BLaER1 treated with 17β-estradiol and CSF1 and Interleukin-3, amounts not matched to agents 10 nM and 100 nM (cell line): ENCODE data around the gene SLC24A3.

Experiments
- H3K27ac ChIP-seq, 11 experiments: shearing (Covaris generic); formaldehyde crosslinking; 2 replicates each; pipeline ENCODE4 v1.8.1; 2022
- H3K27me3 ChIP-seq, 11 experiments: shearing (Covaris generic); formaldehyde crosslinking; 2 replicates each; pipeline ENCODE4 v1.8.1; 2022
- H3K36me3 ChIP-seq, 11 experiments: shearing (Covaris generic); formaldehyde crosslinking; 2 replicates each; pipeline ENCODE4 v1.8.1; 2022
- H3K4me1 ChIP-seq, 10 experiments: shearing (Covaris generic); formaldehyde crosslinking; 2 replicates each; pipeline ENCODE4 v1.8.1; 2022
- H3K4me2 ChIP-seq, 11 experiments: shearing (Covaris generic); formaldehyde crosslinking; 2 replicates each; pipeline ENCODE4 v1.8.1; 2022
- H3K4me3 ChIP-seq, 10 experiments: shearing (Covaris generic); formaldehyde crosslinking; 2 replicates each; pipeline ENCODE4 v1.8.1; 2022
- H3K9ac ChIP-seq, 11 experiments: shearing (Covaris generic); formaldehyde crosslinking; 2 replicates each; pipeline ENCODE4 v1.8.1; 2022
- H3K9me3 ChIP-seq, 11 experiments: shearing (Covaris generic); formaldehyde crosslinking; replicated peaks in 1 of 11; 2 replicates each; pipeline ENCODE4 v1.8.1; 2022
- H4K20me1 ChIP-seq, 11 experiments: shearing (Covaris generic); formaldehyde crosslinking; 2 replicates each; pipeline ENCODE4 v1.8.1; 2022
- Cebpa-rat ChIP-seq, 11 experiments: shearing (Covaris generic); IDR thresholded peaks; 2 replicates each; pipeline ENCODE4 v1.8.1; 2022

The SLC24A3 gene

DNA sequence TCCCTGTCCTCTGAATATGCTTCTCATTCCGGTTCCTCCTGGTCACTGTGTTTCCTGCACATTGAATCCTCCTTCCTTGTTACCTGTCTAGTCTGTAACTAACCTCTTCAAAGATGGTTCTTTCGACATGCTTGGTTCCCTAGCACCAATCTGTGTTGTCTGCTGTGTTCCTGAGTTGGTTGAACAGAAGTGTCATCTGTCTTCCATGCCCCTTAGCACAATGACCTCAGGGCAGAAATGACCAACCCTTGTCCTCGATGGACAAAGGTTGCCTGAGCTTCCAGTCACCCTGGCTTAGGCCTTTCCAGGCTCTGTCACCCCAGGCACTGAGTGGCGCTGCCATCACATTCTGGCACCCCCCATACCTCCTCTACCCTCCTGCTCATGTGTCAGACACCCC is 278.8 kb downstream of the SLC24A3 start:
- H3K9me3 ChIP-seq, result no peaks in the 10 kb centered on the region
- no peaks in the 10 kb centered on the region for H3K27me3 ChIP-seq

DNA sequence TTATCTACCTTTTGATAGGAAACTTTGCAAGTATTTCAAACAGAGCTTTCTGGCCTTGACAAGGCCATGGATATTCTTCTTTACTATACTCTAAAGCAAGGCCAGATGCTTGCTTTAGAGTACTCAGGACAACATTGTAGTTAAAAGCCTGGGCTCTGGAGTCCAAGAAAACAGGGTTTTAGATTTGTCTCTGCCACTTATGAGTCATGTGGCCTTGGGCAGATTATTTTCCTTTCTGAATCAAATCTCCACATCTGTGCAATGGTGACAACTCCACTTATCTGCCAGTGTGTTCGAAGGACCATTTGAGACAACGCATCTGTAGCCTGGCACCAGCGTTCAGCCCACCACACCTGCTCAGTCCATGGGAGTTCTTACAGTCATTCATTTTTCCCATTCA is 279.7 kb downstream of the SLC24A3 start:
- H3K4me3 ChIP-seq, result no peak overlapping the region
- peaks cover 0 to 20% (median 8%) of the 10 kb centered on the region in 10 experiments; a peak in 10 of 20 replicates for H3K4me1 ChIP-seq
- H4K20me1 ChIP-seq, result no peaks in the 10 kb centered on the region
- H3K9ac ChIP-seq, result no peak overlapping the region
- H3K4me2 ChIP-seq, result no peak overlapping the region
- no peak overlapping the region for H3K27ac ChIP-seq
- no peaks in the 10 kb centered on the region for H3K27me3 ChIP-seq
- no peaks in the 10 kb centered on the region for H3K9me3 ChIP-seq
- no peaks in the 10 kb centered on the region for H3K36me3 ChIP-seq
- TF ChIP-seq Cebpa-rat (IDR thresholded peaks at IDR 0.05), result no peak

More for the DNA sequence above, 278.8 kb downstream of the SLC24A3 start:
- H3K27ac ChIP-seq, result no peak overlapping the region
- H3K9ac ChIP-seq, result no peak overlapping the region
- H3K4me1 ChIP-seq, result peaks cover 0 to 12% (median 5%) of the 10 kb centered on the region in 10 experiments; a peak in 10 of 20 replicates
- no peaks in the 10 kb centered on the region for H4K20me1 ChIP-seq
- H3K4me2 ChIP-seq, result no peak overlapping the region
- no peak overlapping the region for H3K4me3 ChIP-seq
- no peak for TF ChIP-seq Cebpa-rat (IDR thresholded peaks at IDR 0.05)
- no peaks in the 10 kb centered on the region for H3K36me3 ChIP-seq

DNA sequence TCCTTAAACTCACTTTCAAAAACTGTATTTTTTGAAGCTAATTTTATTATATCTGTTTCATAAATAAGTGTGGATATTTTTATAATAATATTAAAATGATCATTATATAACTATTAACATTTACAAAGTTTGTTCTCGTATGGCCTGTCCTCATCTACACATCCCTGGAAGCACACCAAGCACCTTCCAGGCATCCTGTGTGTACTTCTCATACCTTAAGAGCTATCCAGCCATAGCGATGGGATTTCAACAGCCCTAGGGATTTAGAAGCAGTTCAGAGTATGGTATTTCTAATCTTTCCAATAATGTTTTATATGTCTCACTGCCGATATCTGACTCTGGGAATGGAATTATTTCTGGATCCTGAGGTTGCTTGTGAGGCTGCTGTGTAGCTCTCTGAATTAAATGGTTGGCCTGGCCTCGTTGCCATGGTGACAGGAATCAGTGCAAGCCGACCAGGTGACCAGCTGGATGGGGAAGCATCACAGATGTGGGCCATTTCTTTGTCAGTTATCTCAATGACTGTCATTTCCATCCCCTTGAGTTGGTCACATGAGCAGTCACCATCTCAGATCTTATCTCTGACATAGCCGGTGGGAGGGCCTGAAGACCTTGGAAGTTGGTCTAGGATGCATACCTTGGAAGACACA is 280.4 kb downstream of the SLC24A3 start:
- no peaks in the 10 kb centered on the region for H3K9me3 ChIP-seq
- no peak for TF ChIP-seq Cebpa-rat (IDR thresholded peaks at IDR 0.05)

DNA sequence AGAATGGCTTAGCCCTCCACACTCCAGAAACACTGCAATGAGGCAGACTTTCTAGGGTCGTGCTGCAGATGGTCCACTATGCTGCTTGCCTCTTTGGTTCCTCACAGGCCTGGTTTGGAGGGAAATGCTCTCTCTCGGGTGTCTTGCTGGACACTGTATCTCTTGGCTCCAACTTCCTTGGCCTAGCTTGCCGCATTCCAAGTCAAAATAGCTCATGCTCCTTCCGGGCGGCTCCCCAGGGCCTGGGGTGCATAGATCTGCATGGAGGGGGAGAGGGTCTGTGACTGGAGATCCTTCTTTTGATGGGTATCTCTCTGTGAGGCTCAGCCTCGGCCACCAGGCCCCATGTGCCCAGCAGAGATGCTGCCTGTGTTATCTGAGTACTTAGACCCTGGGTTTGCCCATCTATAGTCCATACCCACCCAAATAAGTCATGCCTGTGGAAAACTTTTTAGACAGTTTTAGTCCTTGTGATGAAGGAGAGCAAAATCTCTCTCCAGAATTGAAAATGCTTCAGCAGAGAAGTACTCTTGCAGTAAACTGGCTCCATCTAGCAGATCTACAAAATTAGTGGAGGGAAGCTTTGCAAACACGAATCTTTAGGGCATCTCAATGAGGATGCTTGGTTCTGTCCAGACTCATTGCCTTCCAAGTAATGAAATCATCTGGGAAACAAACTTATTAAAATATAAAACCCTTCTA is 281.5 kb downstream of the SLC24A3 start:
- Histone ChIP-seq H3K36me3 (no peaks in the 10 kb centered on the region), H3K4me3 (no peak overlapping the region), H3K4me2 (no peak overlapping the region), H3K27me3 (no peaks in the 10 kb centered on the region), H3K9me3 (no peaks in the 10 kb centered on the region), H3K4me1 (peaks cover 8 to 38% (median 23%) of the 10 kb centered on the region in 10 experiments), H3K9ac (no peak overlapping the region), H3K27ac (no peak overlapping the region), H4K20me1 (no peaks in the 10 kb centered on the region)
- no peak for TF ChIP-seq Cebpa-rat (IDR thresholded peaks at IDR 0.05)

More for the DNA sequence above, 280.4 kb downstream of the SLC24A3 start:
- Histone ChIP-seq H3K4me3 (no peak overlapping the region), H3K27me3 (no peaks in the 10 kb centered on the region), H3K9ac (no peak overlapping the region), H3K36me3 (no peaks in the 10 kb centered on the region), H3K4me1 (peaks cover 0 to 27% (median 12%) of the 10 kb centered on the region in 10 experiments; a peak in 12 of 20 replicates), H3K4me2 (no peak overlapping the region), H4K20me1 (no peaks in the 10 kb centered on the region), H3K27ac (no peak overlapping the region)

DNA sequence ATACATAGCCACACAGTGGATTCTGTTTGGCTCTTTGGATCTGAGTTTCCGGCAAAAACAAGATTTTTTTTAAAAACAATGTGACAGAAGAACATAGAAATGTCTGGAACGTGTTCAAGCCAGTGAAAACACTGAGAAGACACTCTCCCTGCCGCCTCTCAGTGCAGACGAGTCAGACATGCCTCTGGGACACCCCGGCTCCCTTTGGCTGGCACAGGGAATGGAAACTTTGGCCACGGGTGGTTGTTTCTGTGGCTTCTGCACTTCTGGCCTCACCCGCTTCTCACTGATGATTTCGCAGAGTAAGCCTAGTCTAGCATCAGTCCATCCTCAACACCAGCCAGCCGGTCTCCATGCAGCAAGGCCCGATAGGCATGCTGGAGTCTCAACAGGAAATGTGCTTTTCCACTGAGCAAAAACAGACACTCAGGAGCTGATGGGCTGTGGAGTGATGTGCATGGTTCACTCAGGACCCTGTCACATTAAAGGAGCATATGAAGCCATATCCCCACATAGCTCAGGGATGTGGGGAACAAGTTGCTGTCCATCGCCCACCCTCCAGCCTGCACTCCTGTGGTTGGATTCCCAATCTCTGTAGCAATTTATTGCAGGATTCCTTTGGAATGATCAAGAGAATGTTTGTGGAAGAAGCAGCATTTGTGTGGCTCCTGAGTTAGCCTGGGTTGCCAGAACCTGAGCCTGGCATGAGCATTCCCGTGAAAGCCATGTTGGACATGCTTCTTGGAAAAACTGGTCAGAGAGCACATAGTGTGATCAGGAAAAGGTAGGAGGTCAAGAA is 283.7 kb downstream of the SLC24A3 start:
- peaks cover 8 to 52% (median 28%) of the 10 kb centered on the region in 10 experiments for H3K4me1 ChIP-seq
- TF ChIP-seq Cebpa-rat (IDR thresholded peaks at IDR 0.05), result no peak

DNA sequence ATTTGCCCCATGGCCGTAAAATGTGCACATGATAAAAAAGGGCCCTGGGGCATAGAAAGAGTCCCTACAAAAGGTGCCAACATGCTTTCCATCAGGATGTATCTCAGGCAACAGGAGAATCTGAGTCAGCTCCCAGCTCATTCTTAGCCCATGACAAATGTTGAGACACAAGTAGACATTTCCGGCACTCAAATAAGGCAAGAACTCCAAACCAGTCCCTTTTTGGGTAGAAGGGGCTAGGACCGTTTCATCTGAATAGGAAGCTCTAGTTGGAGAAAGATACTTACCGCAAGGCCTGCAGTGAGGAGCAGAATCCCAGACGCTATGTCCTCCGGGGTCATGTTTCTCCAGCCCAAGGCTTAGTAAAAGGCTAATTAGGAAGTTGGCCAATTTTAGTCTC is 284.6 kb downstream of the SLC24A3 start:
- no peak for TF ChIP-seq Cebpa-rat (IDR thresholded peaks at IDR 0.05)
- Histone ChIP-seq H3K27ac (no peak overlapping the region), H3K9me3 (no peaks in the 10 kb centered on the region), H3K9ac (no peak overlapping the region), H3K4me3 (no peak overlapping the region), H3K4me1 (peaks cover 8 to 59% (median 28%) of the 10 kb centered on the region in 10 experiments), H4K20me1 (no peaks in the 10 kb centered on the region), H3K27me3 (no peaks in the 10 kb centered on the region), H3K4me2 (peak overlapping the region in 4 of 11 experiments; percentile 4 to 59 (median 40); a peak in 6 of 22 replicates), H3K36me3 (no peaks in the 10 kb centered on the region)

More for the DNA sequence above, 283.7 kb downstream of the SLC24A3 start:
- H3K27ac ChIP-seq, result no peak overlapping the region
- no peaks in the 10 kb centered on the region for H3K36me3 ChIP-seq
- peak overlapping the region in 8 of 11 experiments; percentile 4 to 59 (median 38); a peak in 14 of 22 replicates for H3K4me2 ChIP-seq
- H3K4me3 ChIP-seq, result no peak overlapping the region
- H3K9me3 ChIP-seq, result no peaks in the 10 kb centered on the region
- no peaks in the 10 kb centered on the region for H3K27me3 ChIP-seq
- no peak overlapping the region for H3K9ac ChIP-seq
- H4K20me1 ChIP-seq, result no peaks in the 10 kb centered on the region

DNA sequence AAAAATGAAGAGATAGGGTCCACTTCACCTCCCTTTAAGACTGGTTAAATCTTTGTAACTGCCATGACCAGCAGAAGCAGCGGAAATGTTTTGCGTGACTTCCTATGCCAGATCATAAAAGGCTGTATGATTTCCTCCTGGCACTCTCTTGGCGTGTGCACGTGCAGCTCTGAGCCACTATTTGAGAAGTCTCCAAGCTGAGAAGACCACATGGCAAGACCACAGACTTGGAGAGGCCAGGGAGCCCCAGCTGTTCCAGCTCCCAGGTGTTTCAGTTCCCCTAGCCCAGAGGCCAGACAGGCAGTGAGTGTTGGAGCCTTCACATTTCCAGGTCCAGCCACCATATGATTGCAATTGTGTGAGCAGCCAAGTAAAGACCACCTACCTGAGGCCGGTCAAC is 286.3 kb downstream of the SLC24A3 start:
- Histone ChIP-seq H3K4me2 (peak overlapping the region; percentile 4 to 86 (median 75); a peak in 20 of 22 replicates), H3K9ac (no peak overlapping the region)

DNA sequence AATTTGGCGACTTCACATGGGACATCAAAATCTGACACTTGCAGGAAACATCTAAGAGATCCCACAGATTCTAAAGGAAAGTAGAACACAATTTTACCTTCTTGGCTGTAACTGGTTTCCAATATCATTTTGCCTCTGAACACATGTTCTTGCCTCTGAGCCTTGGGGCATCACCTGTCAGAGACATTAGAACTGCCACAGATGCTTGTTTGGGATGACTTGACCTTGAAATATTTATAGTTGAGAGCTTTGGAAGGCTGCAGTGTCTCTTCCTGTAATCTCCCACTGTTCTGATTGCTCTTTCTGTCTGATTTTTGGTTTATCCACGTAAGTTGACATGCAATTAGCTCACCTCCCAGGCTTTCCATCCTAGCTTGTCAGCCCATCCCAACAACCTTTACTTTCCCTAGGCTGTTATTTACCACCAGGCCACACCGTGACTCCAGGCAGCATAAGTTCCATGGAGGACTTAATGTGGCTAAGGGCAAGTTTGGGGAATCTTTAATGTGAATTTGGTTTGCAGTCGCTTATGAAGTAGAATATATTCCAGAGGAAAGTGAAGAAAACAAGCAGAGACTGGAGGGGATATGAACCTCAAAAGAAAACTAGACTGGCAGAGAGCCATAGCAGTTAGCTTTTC is 289.2 kb downstream of the SLC24A3 start:
- no peak overlapping the region for H3K27ac ChIP-seq
- peak overlapping the region in 6 of 11 experiments; percentile 9 to 43 (median 28); a peak in 9 of 22 replicates for H3K4me2 ChIP-seq
- no peak overlapping the region for H3K4me3 ChIP-seq
- H3K9ac ChIP-seq, result no peak overlapping the region
- no peaks in the 10 kb centered on the region for H3K36me3 ChIP-seq
- H3K9me3 ChIP-seq, result no peaks in the 10 kb centered on the region
- H3K27me3 ChIP-seq, result no peaks in the 10 kb centered on the region
- H4K20me1 ChIP-seq, result no peaks in the 10 kb centered on the region
- TF ChIP-seq Cebpa-rat (IDR thresholded peaks at IDR 0.05), result no peak
- H3K4me1 ChIP-seq, result peaks cover 8 to 48% (median 20%) of the 10 kb centered on the region in 10 experiments

More for the DNA sequence above, 286.3 kb downstream of the SLC24A3 start:
- Histone ChIP-seq H3K4me1 (peaks cover 8 to 64% (median 28%) of the 10 kb centered on the region in 10 experiments), H3K9me3 (no peaks in the 10 kb centered on the region), H3K36me3 (no peaks in the 10 kb centered on the region), H3K4me3 (no peak overlapping the region), H3K27ac (0 out of 22 replicates have a peak overlapping the region, but pooled peaks of 1 of the 11 experiments have one; percentile 27), H4K20me1 (no peaks in the 10 kb centered on the region), H3K27me3 (no peaks in the 10 kb centered on the region)
- no peak for TF ChIP-seq Cebpa-rat (IDR thresholded peaks at IDR 0.05)
